Measurements from ENCODE around the gene MPHOSPH9. TPM values are rescaled to one million over a fixed set of nuclear protein-coding genes. Genes with fewer than 3 reads are reported as not detected.

The MPHOSPH9 gene
- total RNA-seq, 1 experiment from 2014 or later, result 60.5 TPM

DNA sequence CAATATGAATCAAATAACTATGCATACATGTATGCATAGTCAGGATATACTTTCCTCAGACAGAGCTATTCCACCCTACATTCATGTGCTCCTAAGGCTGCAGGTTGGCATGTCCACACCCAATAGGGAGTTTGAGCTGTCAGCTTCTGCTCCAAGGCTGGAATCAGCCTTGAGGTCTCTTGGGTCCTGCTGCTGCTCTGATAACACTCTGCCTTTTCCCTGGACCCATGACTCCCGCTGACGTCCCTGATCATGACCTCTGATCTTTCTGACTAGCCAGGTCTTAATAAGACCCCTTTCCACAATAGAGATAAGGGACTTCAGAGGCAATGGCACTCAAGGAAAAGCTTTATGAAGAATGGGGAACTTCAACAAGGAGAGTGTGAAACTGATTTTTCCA lies 87.7 kb downstream of the MPHOSPH9 start:
- TF ChIP-seq CTCF (conservative IDR thresholded peaks at IDR 0.05), result no peak
- no peaks in the 10 kb centered on the region for H4K20me1 ChIP-seq (ENCODE audit: control insufficient read depth, insufficient read depth, insufficient read length)
- no peak overlapping the region for H2AFZ ChIP-seq (ENCODE audit: low read length)
- H3K79me2 ChIP-seq (ENCODE audit: insufficient read depth, low read length), result no peaks in the 10 kb centered on the region
- WGBS (ENCODE audit: extremely low coverage, insufficient read length, low lambda C conversion rate), result no CpG with 5 or more reads among the region's 2 CpGs
- Mint-ChIP-seq H3K27me3 (ENCODE audit: low read depth) (peaks cover 37% of the 10 kb centered on the region), H3K4me1 (peaks cover 43 to 44% of the 10 kb centered on the region in 2 experiments), H3K36me3 (ENCODE audit: insufficient read depth in 1 of 3, low read depth in 3 of 3) (peaks cover 0 to 2% (median 0%) of the 10 kb centered on the region in 3 experiments; a peak in 1 of 7 replicates), H3K4me3 (no peak overlapping the region), H3K27ac (no peak overlapping the region), H3K9me3 (no peaks in the 10 kb centered on the region)
- H3K23ac ChIP-seq (ENCODE audit: insufficient read length, low read depth, low read length), result no peak overlapping the region
- H3K4me2 ChIP-seq (ENCODE audit: insufficient read depth, insufficient read length, low read length), result no peak overlapping the region
- H3K23me2 ChIP-seq (ENCODE audit: insufficient read length, low read depth, low read length, poor library complexity, severe bottlenecking), result peaks cover 4% of the 10 kb centered on the region
- DNase-seq, result no peak
- H4K5ac ChIP-seq (ENCODE audit: insufficient read length, low read depth, low read length), result no peak overlapping the region
- no peak overlapping the region for H2BK5ac ChIP-seq (ENCODE audit: insufficient read length, low read length)
- H3K4me1 ChIP-seq (ENCODE audit: insufficient read depth, low read length), result no peaks in the 10 kb centered on the region
- no peak overlapping the region for H3K18ac ChIP-seq (ENCODE audit: insufficient read length, low read depth, low read length)
- H2BK12ac ChIP-seq (ENCODE audit: insufficient read length, low read depth, low read length), result no peak overlapping the region
- no peak overlapping the region for H3K27ac ChIP-seq (ENCODE audit: insufficient read length, low read depth, low read length)
- no peak overlapping the region for H3T11ph ChIP-seq (ENCODE audit: low read length)
- H3K9me3 ChIP-seq (ENCODE audit: control insufficient read depth, low read depth, low read length), result no peaks in the 10 kb centered on the region
- H3K4ac ChIP-seq (ENCODE audit: low read depth, low read length), result no peak overlapping the region
- H3K79me1 ChIP-seq (ENCODE audit: insufficient read depth, low read depth, low read length, poor library complexity, severe bottlenecking), result no peaks in the 10 kb centered on the region
- no peak overlapping the region for H2AK5ac ChIP-seq (ENCODE audit: insufficient read length, low read length)
- no peak overlapping the region for H2BK20ac ChIP-seq (ENCODE audit: low read depth, low read length, poor library complexity, severe bottlenecking)
- H3K27me3 ChIP-seq (ENCODE audit: insufficient read depth, low read length), result peaks cover 15% of the 10 kb centered on the region; the same call in 1 of the 2 replicates
- no peak overlapping the region for H4K91ac ChIP-seq (ENCODE audit: insufficient read length, low read depth, low read length)
- no peak overlapping the region for H3K14ac ChIP-seq (ENCODE audit: insufficient read depth, low read length)
- H3K56ac ChIP-seq (ENCODE audit: insufficient read length, low read depth, low read length), result no peak overlapping the region
- H3K9ac ChIP-seq (ENCODE audit: extremely low read depth, insufficient read length, low read length), result no peak overlapping the region
- no peak overlapping the region for H2BK120ac ChIP-seq (ENCODE audit: low read depth, low read length, poor library complexity, severe bottlenecking)
- H2BK15ac ChIP-seq (ENCODE audit: low read depth, low read length), result no peak overlapping the region
- H4K8ac ChIP-seq (replicated peaks; ENCODE audit: insufficient read length, low read depth, low read length), result no peak overlapping the region
